Measurements from ENCODE around the gene MACROD2. TPM values are rescaled to one million over a fixed set of nuclear protein-coding genes. Genes with fewer than 3 reads are reported as not detected.

Gene MACROD2
- total RNA-seq, 2 experiments from 2014 or later = not detected

DNA sequence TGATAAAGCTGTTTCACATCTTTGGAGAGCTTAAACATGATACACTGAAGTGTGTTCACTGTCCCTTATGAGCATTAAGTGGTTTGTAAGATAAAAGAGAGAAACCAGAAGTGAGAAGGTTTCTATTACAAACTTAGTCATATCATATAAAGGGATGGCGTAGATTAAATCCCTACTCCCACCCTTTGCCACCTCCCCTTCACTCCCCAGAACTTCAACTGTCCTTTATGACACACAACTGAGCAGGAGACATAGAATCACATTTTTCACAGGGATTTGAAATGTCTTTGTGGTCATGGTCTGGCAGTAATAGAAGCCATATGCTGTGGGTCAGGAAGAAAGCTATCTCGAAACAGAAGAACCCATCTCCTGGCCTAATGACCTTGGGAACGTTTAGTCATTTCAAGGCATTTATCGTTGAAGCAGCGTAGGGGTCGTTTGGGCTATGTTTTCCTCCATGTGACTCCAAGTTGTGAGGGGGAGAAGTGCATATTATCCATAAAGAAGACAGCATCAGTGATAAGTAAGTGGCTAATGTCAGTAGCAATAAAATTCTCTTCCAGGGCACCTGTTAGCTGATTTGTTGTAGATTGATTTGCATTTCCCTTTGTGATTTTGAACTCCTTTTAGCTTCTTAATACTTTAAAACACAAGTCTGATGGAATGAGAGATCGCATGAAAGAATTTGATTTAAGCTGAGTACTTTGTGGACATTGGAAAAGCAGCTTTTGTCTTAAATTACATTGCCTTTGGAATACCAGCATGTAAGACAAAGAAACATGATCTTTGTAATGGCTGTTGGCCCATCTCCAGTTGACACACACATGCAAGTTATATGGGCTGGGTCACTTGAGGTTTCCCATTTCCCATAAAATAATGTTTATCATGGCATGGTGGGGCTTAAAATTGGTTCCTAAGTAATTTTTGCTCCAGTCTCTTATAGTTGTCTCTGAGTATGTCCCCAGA lies 843.6 kb downstream of the MACROD2 start:
- H3K9me3 Mint-ChIP-seq = peaks cover 14% of the 10 kb centered on the region

DNA sequence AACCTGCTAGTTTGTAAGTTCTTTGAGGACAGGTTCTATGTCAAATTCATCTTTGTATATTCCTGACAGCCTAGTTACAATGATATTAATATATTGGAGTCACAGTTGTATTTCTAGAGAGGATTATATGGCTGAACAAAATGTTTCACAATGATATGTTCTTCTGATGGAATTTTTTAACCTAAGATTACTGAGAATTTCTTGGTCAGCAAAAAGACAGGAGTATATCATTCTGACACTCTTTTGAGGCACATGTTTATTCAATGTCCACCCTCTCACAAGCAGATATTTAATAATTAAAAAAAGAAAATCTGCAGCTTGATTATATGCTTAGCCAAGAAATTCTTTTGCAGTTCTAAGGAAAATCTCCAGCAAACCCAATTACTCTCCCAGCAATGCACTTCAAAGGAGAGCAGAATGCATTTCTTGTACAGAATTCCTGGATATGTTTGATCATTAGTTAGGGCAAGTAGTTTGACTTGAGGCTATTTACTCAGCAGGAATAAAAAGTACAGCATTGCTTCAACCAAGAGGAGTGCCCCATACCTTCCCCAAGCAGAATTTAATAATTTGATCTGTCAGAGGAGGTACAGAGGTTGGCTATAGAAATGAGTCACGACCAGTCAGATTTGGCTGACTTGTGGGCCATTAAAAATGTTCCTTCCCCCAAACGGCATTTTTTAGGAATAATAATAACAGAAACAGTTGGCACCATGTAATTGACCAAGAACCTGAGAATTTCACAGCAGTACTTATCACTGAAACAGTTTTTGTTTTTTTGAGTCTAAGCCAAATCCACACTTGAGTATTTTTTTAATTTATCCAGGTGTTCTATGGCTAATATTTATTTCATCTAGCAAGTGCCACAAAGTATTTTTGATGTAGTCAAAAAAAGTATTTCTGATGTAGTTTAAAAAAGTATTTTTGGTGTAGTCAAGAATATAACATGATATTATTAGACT lies 850.2 kb downstream of the MACROD2 start:
- ChIA-PET CTCF (no interaction called here), POLR2A (no interaction called here)
- DNase-seq = no peak
- H3K9me3 Mint-ChIP-seq = peaks cover 15% of the 10 kb centered on the region
- intact Hi-C loops (cut with micrococcal nuclease) = no loop called here
- no peaks in the 10 kb centered on the region for H3K36me3 Mint-ChIP-seq
- no peaks in the 10 kb centered on the region for H3K4me1 Mint-ChIP-seq (ENCODE audit: low read depth)
- H3K4me3 Mint-ChIP-seq = no peak overlapping the region
- no peak overlapping the region for H3K27ac Mint-ChIP-seq
- no peaks in the 10 kb centered on the region for H3K27me3 Mint-ChIP-seq

More for the DNA sequence above, 843.6 kb downstream of the MACROD2 start:
- ChIA-PET POLR2A (no interaction called here), CTCF (interaction anchor here (0.6 kb wide), 1 partner anchor 35 kb away, joined by 4 read pairs; no protein-coding TSS in a partner anchor)
- Mint-ChIP-seq H3K4me1 (ENCODE audit: low read depth) (no peaks in the 10 kb centered on the region), H3K36me3 (no peaks in the 10 kb centered on the region), H3K27me3 (no peaks in the 10 kb centered on the region), H3K4me3 (no peak overlapping the region), H3K27ac (no peak overlapping the region)
- no peak for DNase-seq
- intact Hi-C loops (cut with micrococcal nuclease) = no loop called here

DNA sequence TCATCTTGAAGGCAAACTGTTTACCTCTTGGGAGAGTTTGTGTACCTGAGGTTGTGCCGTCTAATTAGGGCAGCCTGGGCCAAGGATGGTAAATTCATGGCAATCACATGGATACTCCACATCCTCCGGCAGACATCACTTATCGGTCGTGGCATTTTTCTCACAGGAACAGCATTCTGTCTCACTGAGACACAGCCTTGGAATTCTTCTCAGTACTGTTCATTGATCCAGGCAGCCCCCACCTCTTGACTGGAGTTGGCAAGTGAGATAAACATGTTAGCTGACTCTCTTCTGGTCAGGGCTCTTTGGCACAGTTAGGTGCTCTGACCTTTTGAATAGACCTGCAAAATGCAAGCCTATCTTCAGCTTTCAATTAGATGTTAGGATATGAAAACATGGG lies 853.5 kb downstream of the MACROD2 start:
- H3K4me1 Mint-ChIP-seq (ENCODE audit: low read depth) = no peaks in the 10 kb centered on the region
- ChIA-PET POLR2A (no interaction called here), CTCF (no interaction called here)
- no peaks in the 10 kb centered on the region for H3K36me3 Mint-ChIP-seq
- no peak for DNase-seq
- no peaks in the 10 kb centered on the region for H3K27me3 Mint-ChIP-seq
- H3K9me3 Mint-ChIP-seq = peaks cover 11% of the 10 kb centered on the region
- H3K27ac Mint-ChIP-seq = no peak overlapping the region
- H3K4me3 Mint-ChIP-seq = no peak overlapping the region
- intact Hi-C loops (cut with micrococcal nuclease) = no loop called here

DNA sequence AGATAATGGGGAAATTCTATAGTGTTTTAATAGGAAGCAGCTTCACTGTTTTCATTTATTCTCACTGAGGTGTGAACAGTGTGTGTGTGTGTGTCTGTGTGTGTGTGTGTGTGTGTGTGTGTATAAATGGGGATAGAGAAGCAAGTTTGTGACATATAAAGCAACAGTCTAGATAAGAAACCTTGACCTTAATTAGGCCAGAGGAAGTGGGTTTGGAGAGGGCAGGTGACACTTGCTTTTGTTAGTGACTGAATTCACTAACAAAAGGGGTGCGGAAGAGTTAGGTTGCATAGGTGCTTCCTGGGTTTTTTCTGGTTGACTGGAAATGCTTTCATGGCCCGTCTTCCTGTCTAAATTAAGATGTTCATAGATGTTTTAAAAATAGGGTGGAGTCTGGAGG lies 857.8 kb downstream of the MACROD2 start:
- no peak overlapping the region for H3K4me3 Mint-ChIP-seq
- no peaks in the 10 kb centered on the region for H3K4me1 Mint-ChIP-seq (ENCODE audit: low read depth)
- CTCF ChIA-PET = no interaction called here

GRCh38 chr20:14855171-14855570 lies 859.9 kb downstream of the MACROD2 start:
- no peak overlapping the region for H3K4me3 Mint-ChIP-seq
- intact Hi-C loops (cut with micrococcal nuclease) = no loop called here
- DNase-seq = no peak
- no peak overlapping the region for H3K27ac Mint-ChIP-seq
- ChIA-PET CTCF (no interaction called here), POLR2A (no interaction called here)
- peaks cover 9% of the 10 kb centered on the region for H3K9me3 Mint-ChIP-seq
- no peaks in the 10 kb centered on the region for H3K4me1 Mint-ChIP-seq (ENCODE audit: low read depth)
- no peaks in the 10 kb centered on the region for H3K36me3 Mint-ChIP-seq
- no peaks in the 10 kb centered on the region for H3K27me3 Mint-ChIP-seq

More for the DNA sequence above, 857.8 kb downstream of the MACROD2 start:
- peaks cover 11% of the 10 kb centered on the region for H3K9me3 Mint-ChIP-seq
- no peaks in the 10 kb centered on the region for H3K36me3 Mint-ChIP-seq
- no peak overlapping the region for H3K27ac Mint-ChIP-seq
- no peaks in the 10 kb centered on the region for H3K27me3 Mint-ChIP-seq
- POLR2A ChIA-PET = no interaction called here
- intact Hi-C loops (cut with micrococcal nuclease) = no loop called here
- DNase-seq = no peak

- no peak for DNase-seq
- ChIA-PET CTCF (no interaction called here), POLR2A (no interaction called here)
- no peak overlapping the region for H3K4me3 Mint-ChIP-seq
- no peaks in the 10 kb centered on the region for H3K36me3 Mint-ChIP-seq
- H3K9me3 Mint-ChIP-seq = peaks cover 4% of the 10 kb centered on the region
- H3K27ac Mint-ChIP-seq = no peak overlapping the region
- intact Hi-C loops (cut with micrococcal nuclease) = loop anchor here (2.0 kb wide), 1 partner anchor 95 kb away; no protein-coding TSS in a partner anchor
- no peaks in the 10 kb centered on the region for H3K4me1 Mint-ChIP-seq (ENCODE audit: low read depth)
- H3K27me3 Mint-ChIP-seq = no peaks in the 10 kb centered on the region
Observed at GRCh38 chr20:14859627-14860026, 864.3 kb downstream of the MACROD2 start.

- H3K4me1 Mint-ChIP-seq (ENCODE audit: low read depth) = no peaks in the 10 kb centered on the region
- H3K27ac Mint-ChIP-seq = no peak overlapping the region
- DNase-seq = no peak
- no peaks in the 10 kb centered on the region for H3K27me3 Mint-ChIP-seq
- no peaks in the 10 kb centered on the region for H3K36me3 Mint-ChIP-seq
- ChIA-PET CTCF (no interaction called here), POLR2A (no interaction called here)
- H3K9me3 Mint-ChIP-seq = peaks cover 4% of the 10 kb centered on the region
- intact Hi-C loops (cut with micrococcal nuclease) = loop anchor here (2.0 kb wide), 1 partner anchor 94 kb away; no protein-coding TSS in a partner anchor
- no peak overlapping the region for H3K4me3 Mint-ChIP-seq
Observed at GRCh38 chr20:14860410-14860814, 865.1 kb downstream of the MACROD2 start.

DNA sequence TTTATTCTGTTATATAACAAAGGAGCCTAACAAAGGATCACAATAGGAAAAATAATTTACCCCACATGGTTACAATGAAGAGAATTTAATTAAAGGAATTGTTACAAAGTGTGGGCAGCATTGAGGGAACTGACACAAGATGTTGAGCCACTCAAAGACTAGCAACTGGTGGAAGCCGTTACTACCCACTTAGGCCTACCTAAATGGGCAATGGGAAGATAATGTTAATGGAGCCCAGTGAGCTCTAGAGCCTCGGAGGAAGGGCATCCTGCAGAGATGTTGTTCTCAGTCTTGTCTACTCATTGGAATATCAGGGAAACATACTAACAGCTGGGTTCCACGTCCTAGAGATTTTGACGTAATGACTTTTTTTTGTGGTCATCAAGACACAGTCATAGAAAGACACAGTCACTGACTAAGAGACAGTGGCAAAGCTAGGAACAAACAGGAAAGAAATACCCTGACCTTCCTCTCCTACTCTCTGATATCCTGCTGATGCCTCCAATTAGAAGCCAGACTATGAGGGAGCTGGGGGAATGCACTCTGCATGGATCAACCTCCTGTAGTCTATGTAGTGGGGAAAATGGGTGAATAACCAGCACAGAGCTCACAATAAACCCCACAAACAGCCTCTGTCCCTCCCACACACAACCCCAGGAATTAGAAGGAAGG lies 865.8 kb downstream of the MACROD2 start:
- Mint-ChIP-seq H3K9me3 (peaks cover 4% of the 10 kb centered on the region), H3K4me1 (ENCODE audit: low read depth) (no peaks in the 10 kb centered on the region), H3K27ac (no peak overlapping the region), H3K27me3 (no peaks in the 10 kb centered on the region), H3K4me3 (no peak overlapping the region), H3K36me3 (no peaks in the 10 kb centered on the region)
- intact Hi-C loops (cut with micrococcal nuclease) = loop anchor here (2.0 kb wide), 1 partner anchor 94 kb away; no protein-coding TSS in a partner anchor
- CTCF ChIA-PET = no interaction called here
- no peak for DNase-seq
- POLR2A ChIA-PET = no interaction called here

- Mint-ChIP-seq H3K36me3 (no peaks in the 10 kb centered on the region), H3K4me3 (no peak overlapping the region), H3K9me3 (peaks cover 8% of the 10 kb centered on the region), H3K4me1 (ENCODE audit: low read depth) (no peaks in the 10 kb centered on the region), H3K27ac (peak overlapping the region; percentile 3), H3K27me3 (no peaks in the 10 kb centered on the region)
- ChIA-PET CTCF (no interaction called here), POLR2A (no interaction called here)
- intact Hi-C loops (cut with micrococcal nuclease) = no loop called here
- DNase-seq = no peak
Observed at GRCh38 chr20:14865169-14865568, 869.9 kb downstream of the MACROD2 start.

DNA sequence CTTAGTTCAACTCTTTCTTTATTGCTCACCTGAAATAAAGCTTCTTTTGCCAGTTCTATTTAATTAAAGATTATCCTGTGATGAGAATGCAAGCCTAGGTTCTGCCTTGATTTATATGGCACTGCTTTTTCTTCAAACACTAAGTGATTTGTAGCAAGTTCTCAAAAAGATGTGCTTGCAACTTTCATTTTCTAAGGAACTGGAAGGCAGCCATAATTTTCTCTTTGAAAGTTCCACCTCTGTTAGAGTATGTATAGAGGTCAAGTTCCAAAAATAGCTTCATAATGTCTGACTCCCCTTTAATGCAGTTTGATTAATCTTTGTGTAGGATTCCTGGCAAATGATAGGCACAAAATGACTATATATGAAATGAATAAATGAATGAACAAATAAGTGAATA lies 870.4 kb downstream of the MACROD2 start:
- ChIA-PET CTCF (no interaction called here), POLR2A (no interaction called here)
- no peaks in the 10 kb centered on the region for H3K36me3 Mint-ChIP-seq
- DNase-seq = no peak
- no peak overlapping the region for H3K27ac Mint-ChIP-seq
- no peaks in the 10 kb centered on the region for H3K4me1 Mint-ChIP-seq (ENCODE audit: low read depth)
- intact Hi-C loops (cut with micrococcal nuclease) = no loop called here
- no peaks in the 10 kb centered on the region for H3K27me3 Mint-ChIP-seq
- peaks cover 8% of the 10 kb centered on the region for H3K9me3 Mint-ChIP-seq
- no peak overlapping the region for H3K4me3 Mint-ChIP-seq

DNA sequence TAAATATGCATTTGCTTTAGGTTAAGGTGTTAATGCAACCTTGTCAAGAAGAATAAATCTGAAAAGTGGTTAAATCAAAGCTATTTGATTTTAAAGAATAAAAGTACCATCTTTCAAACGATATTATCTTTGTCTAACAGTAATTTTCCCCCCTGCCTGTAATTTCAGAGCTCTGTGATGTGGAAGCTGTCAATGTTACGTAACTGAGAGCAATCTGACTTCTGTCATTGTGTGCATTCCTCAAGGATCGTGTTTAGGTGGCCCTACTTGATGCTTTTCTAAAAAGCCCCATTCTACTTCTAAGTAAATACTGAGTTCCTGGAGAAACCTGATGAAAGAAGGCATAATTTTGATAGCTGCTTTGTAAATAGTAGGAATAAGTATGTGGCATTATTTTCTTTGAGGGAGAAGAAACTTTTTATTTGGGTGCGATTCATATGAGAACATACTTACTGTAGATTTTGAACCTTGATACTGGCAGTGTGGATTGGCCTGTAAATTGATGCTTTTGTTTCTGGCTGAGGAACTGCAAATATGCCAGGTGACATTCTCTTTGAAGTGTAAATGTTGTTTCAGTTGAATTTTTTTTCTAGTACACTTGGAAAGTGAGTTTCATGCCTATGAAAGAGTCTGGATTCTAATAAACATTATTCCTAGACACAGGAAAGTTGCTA lies 871.7 kb downstream of the MACROD2 start:
- no peak overlapping the region for H3K27ac Mint-ChIP-seq
- ChIA-PET CTCF (no interaction called here), POLR2A (no interaction called here)
- H3K4me3 Mint-ChIP-seq = no peak overlapping the region
- no peaks in the 10 kb centered on the region for H3K36me3 Mint-ChIP-seq
- no peaks in the 10 kb centered on the region for H3K27me3 Mint-ChIP-seq
- DNase-seq = no peak
- peaks cover 14% of the 10 kb centered on the region for H3K9me3 Mint-ChIP-seq
- intact Hi-C loops (cut with micrococcal nuclease) = no loop called here
- no peaks in the 10 kb centered on the region for H3K4me1 Mint-ChIP-seq (ENCODE audit: low read depth)
